GM19455 (cell line): ENCODE measurements around the gene ASGR1.

ENCODE experiments used
- ATAC-seq: cut with Tn5 transposase; IDR thresholded peaks from one replicate; pipeline ENCODE4 v1.9.1; 2021; ENCODE audit not compliant: unreplicated experiment

ASGR1 gene

GRCh38 chr17:7179317-7180254 lies at the start of gene ASGR1:
Gene ASGR1, minus strand, starts transcription at chr17:7179370. Its CDS starts 807 bp downstream, at chr17:7178563.
- ATAC-seq = no peak

- ATAC-seq = no peak
Observed at GRCh38 chr17:7228920-7229319, 49.8 kb upstream of the ASGR1 start.

- no peak for ATAC-seq
Observed at GRCh38 chr17:7226721-7227710, 47.8 kb upstream of the ASGR1 start.

GRCh38 chr17:7225711-7226331 lies 46.7 kb upstream of the ASGR1 start:
- no peak for ATAC-seq

GRCh38 chr17:7224661-7225111 lies 45.5 kb upstream of the ASGR1 start:
- ATAC-seq = no peak

GRCh38 chr17:7224110-7224509 lies 44.9 kb upstream of the ASGR1 start:
- ATAC-seq = no peak

GRCh38 chr17:7223375-7223774 lies 44.2 kb upstream of the ASGR1 start:
- no peak for ATAC-seq

- ATAC-seq = no peak
Observed at GRCh38 chr17:7222972-7223292, 43.8 kb upstream of the ASGR1 start.

- no peak for ATAC-seq
Observed at GRCh38 chr17:7222093-7222971, 43.2 kb upstream of the ASGR1 start.

- ATAC-seq = no peak
Observed at GRCh38 chr17:7221278-7222092, 42.3 kb upstream of the ASGR1 start.

- ATAC-seq = no peak
Observed at GRCh38 chr17:7220593-7221277, 41.6 kb upstream of the ASGR1 start.

GRCh38 chr17:7219812-7220592 lies 40.8 kb upstream of the ASGR1 start, which contains the start of the genes ACADVL and DLG4:
Gene ACADVL, plus strand, starts transcription at chr17:7219938. Its CDS starts 47 bp downstream, at chr17:7219985.
Gene DLG4, minus strand, starts transcription at chr17:7219836.
- ATAC-seq = peak; percentile 45

- ATAC-seq = no peak
Observed at GRCh38 chr17:7219229-7219811, 40.1 kb upstream of the ASGR1 start.

GRCh38 chr17:7218758-7219157 lies 39.6 kb upstream of the ASGR1 start:
- no peak for ATAC-seq

GRCh38 chr17:7218166-7218565 lies 39.0 kb upstream of the ASGR1 start:
- no peak for ATAC-seq

GRCh38 chr17:7217113-7217987 lies 38.2 kb upstream of the ASGR1 start:
- ATAC-seq = no peak
